Measurements from ENCODE around the gene PID1. TPM values are rescaled to one million over a fixed set of nuclear protein-coding genes. Genes with fewer than 3 reads are reported as not detected.

PID1 gene
- total RNA-seq, 4 donors from 2014 or later, result 14.5 to 49.7 (median 20.7) TPM

- H3K9me3 ChIP-seq, result no peaks in the 10 kb centered on the region
- no peak overlapping the region for H3K4me3 ChIP-seq (replicated peaks in 1 of 3)
- TF ChIP-seq POLR2A (IDR thresholded peaks at IDR 0.05) (no peak), CTCF (IDR thresholded peaks at IDR 0.05) (no peak)
- DNase-seq, result no peak
- no peaks in the 10 kb centered on the region for H3K27me3 ChIP-seq
- no peaks in the 10 kb centered on the region for H3K36me3 ChIP-seq
- WGBS, 2 donors, result 93% methylated on average over 3 of the region's 3 CpGs
- intact Hi-C loops (cut with DNase I), result no loop called here
- no peak overlapping the region for H3K27ac ChIP-seq
- H3K4me1 ChIP-seq, result no peaks in the 10 kb centered on the region
These were observed 110.9 kb downstream of the PID1 start for GRCh38 chr2:229160180-229160579.

- Histone ChIP-seq H3K4me3 (replicated peaks in 1 of 3) (no peak overlapping the region), H3K36me3 (no peaks in the 10 kb centered on the region), H3K27me3 (no peaks in the 10 kb centered on the region), H3K27ac (no peak overlapping the region), H3K9me3 (no peaks in the 10 kb centered on the region), H3K4me1 (no peaks in the 10 kb centered on the region)
- 57 to 69% methylated on average over 2 of the region's 2 CpGs for WGBS, 2 donors
- no peak for TF ChIP-seq POLR2A (IDR thresholded peaks at IDR 0.05)
- DNase-seq, result no peak
- intact Hi-C loops (cut with DNase I), result no loop called here
These were observed 111.7 kb downstream of the PID1 start for GRCh38 chr2:229159405-229159804.

- Histone ChIP-seq H3K27me3 (no peaks in the 10 kb centered on the region), H3K4me1 (no peaks in the 10 kb centered on the region), H3K4me3 (replicated peaks in 1 of 3) (no peak overlapping the region), H3K36me3 (no peaks in the 10 kb centered on the region), H3K9me3 (no peaks in the 10 kb centered on the region), H3K27ac (no peak overlapping the region)
- WGBS, 2 donors, result 90 to 91% methylated on average over 6 of the region's 6 CpGs
- no peak for DNase-seq
- TF ChIP-seq CTCF (IDR thresholded peaks at IDR 0.05), result no peak
- TF ChIP-seq POLR2A (IDR thresholded peaks at IDR 0.05), result no peak
- intact Hi-C loops (cut with DNase I), result no loop called here
These were observed 116.7 kb downstream of the PID1 start for GRCh38 chr2:229154381-229154780.

- no peaks in the 10 kb centered on the region for H3K9me3 ChIP-seq
- intact Hi-C loops (cut with DNase I), result no loop called here
- H3K4me1 ChIP-seq, result no peaks in the 10 kb centered on the region
- no peak for DNase-seq
- H3K27ac ChIP-seq, result no peak overlapping the region
- no peaks in the 10 kb centered on the region for H3K36me3 ChIP-seq
- no peak for TF ChIP-seq POLR2A (IDR thresholded peaks at IDR 0.05)
- TF ChIP-seq CTCF (IDR thresholded peaks at IDR 0.05), result no peak
- H3K4me3 ChIP-seq (replicated peaks in 1 of 3), result no peak overlapping the region
- WGBS, 2 donors, result 83 to 84% methylated on average over 4 of the region's 4 CpGs
- H3K27me3 ChIP-seq, result no peaks in the 10 kb centered on the region
These were observed 117.1 kb downstream of the PID1 start for GRCh38 chr2:229153951-229154350.

GRCh38 chr2:229153267-229153666, 117.8 kb downstream of the PID1 start:
- TF ChIP-seq CTCF (IDR thresholded peaks at IDR 0.05) (no peak), POLR2A (IDR thresholded peaks at IDR 0.05) (no peak)
- no peak for DNase-seq
- no peak overlapping the region for H3K4me3 ChIP-seq (replicated peaks in 1 of 3)
- no peaks in the 10 kb centered on the region for H3K36me3 ChIP-seq
- WGBS, 2 donors, result 66 to 72% methylated on average over 8 of the region's 8 CpGs
- H3K27ac ChIP-seq, result no peak overlapping the region
- H3K9me3 ChIP-seq, result no peaks in the 10 kb centered on the region
- no peaks in the 10 kb centered on the region for H3K4me1 ChIP-seq
- intact Hi-C loops (cut with DNase I), result no loop called here
- no peaks in the 10 kb centered on the region for H3K27me3 ChIP-seq

- Histone ChIP-seq H3K9me3 (no peaks in the 10 kb centered on the region), H3K36me3 (no peaks in the 10 kb centered on the region), H3K27ac (no peak overlapping the region), H3K27me3 (no peaks in the 10 kb centered on the region), H3K4me1 (no peaks in the 10 kb centered on the region), H3K4me3 (replicated peaks in 1 of 3) (no peak overlapping the region)
- no peak for TF ChIP-seq CTCF (IDR thresholded peaks at IDR 0.05)
- TF ChIP-seq POLR2A (IDR thresholded peaks at IDR 0.05), result no peak
- 90 to 91% methylated on average over 10 of the region's 10 CpGs for WGBS, 2 donors
- intact Hi-C loops (cut with DNase I), result no loop called here
- DNase-seq, result no peak
These were observed 118.4 kb downstream of the PID1 start for GRCh38 chr2:229152674-229153073.
